Daoy (cell line): Measurements from ENCODE around the gene DNAJC13. TPM values are rescaled to one million over a fixed set of nuclear protein-coding genes. Genes with fewer than 3 reads are reported as not detected.
A peak's percentile ranks its signal among the peaks of the same experiment; 100 is the strongest.

Experiments
- DNase-seq: peaks from one replicate; pipeline ENCODE4 v3.0.0-alpha.2; 2015; ENCODE audit warnings: low read depth
- total RNA-seq: library from RNA; depleted of rRNA; stranded (reverse); fragments of >200 nt; shearing (Covaris generic); gene quantifications from 2 replicates; pipeline ENCODE4 v1.2.3, GENCODE V29; 2014

Gene DNAJC13
- total RNA-seq, 1 experiment from 2014 or later = 31.3 TPM

DNA sequence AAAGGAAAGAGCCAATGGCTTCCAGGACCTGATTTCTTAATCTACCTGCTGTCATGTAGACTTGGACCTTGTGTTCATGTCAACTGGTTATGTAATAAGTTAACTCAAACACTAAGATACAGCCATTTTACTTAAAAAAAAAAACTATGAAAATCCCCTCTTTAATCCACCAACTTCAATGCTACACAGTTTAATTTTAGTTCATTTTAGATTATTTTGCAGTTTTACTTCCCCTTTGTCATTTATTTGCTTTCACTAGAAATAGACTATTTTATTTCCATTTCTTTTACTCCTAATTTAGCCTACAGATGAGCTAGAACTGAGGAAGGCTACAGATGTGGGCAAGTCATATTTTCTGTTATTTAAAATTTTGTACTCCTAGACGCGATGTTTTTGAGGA lies 10.7 kb upstream of the DNAJC13 start:
- DNase-seq = no peak

DNA sequence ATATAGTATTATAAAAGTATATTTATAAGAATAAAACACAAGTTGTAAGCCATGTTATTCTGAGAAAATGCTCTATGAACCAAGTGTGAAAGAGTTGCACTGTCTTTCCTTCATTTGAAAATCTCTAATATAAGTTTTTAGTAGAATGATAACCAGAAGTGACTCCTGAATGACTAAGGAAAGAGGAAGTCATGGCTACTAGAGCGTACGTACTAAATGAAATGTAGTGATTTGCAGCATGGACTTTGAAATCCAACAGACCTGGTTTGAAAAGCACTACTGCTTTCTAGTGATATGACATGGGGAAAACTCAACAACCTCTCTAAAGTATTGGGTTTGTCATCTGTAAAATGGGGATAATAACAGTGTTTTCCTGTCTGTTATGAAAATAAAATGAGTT lies 10.3 kb upstream of the DNAJC13 start:
- no peak for DNase-seq

DNA sequence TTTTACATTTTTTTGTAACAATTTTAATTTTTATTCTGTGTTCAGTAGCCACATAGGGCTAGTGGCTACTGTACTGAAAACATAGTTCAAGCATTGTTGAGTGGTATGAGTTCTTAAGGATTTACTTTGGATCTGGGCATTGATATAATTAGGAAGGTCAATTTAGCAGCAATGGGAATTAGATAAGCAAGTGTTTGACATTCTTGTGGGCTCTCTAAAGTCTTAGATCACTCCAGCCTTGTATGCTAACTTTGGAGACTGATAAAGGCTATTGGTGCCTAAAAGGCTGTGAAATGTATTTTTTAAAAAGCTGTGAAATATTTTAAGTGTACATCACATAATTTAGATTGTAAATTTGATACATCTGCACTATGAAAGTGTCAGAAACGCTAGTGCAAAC lies 2.5 kb upstream of the DNAJC13 start:
- no peak for DNase-seq

DNA sequence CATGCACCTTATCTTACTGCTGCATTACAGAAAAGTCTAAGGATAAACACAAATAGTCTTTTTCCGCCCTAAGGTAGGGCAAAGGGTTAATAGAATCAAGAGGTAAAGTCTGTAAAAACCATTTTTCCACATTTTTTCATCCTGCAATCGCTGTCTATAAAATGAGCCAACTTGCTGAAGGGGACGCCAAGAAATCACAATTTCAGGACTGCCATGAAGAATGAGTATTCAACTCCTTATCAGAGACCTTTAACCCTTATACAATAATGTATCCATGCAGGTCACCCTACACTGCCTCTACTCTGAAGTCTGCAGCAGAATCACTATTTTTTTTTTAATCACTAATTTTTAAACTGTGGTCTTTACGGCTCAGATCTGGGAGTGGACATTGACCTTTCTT lies 1.1 kb upstream of the DNAJC13 start:
- no peak for DNase-seq

DNA sequence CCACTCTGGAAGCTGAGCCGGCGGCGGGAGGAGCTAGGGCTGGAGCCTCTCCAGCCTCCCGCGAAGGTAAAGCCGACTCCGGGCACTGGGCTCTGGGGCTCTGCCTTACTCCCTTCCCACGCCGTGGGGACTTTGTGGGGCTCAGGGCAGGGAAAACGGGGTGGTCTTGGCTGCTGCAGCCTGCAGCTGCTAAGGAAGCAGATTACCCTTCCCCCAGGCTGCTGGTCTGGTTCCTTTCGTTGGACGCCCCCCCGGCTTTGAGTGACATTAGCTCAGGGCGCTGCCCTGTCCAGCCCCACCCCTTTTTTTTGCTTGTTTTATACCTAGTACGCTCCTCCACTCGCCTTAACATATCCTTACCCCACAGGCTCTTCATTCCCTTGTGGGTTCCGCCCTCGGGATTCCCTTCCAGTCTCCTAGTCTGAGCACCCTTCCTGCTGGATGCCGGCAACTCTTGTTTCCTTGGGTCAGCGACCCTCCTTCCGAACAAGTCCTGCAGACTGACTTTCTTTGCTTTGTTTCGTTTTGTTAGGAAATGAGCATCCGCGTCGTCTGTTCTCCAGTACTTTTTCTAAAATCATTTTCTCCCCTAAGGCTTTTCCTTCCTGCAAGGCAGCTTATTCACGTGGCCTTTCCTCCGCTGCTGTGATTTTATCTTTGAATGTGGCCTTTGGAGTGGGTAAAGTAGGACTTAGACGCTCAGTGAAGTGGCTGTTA lies 551 bp downstream of the DNAJC13 start:
- DNase-seq = peak; percentile 78

DNA sequence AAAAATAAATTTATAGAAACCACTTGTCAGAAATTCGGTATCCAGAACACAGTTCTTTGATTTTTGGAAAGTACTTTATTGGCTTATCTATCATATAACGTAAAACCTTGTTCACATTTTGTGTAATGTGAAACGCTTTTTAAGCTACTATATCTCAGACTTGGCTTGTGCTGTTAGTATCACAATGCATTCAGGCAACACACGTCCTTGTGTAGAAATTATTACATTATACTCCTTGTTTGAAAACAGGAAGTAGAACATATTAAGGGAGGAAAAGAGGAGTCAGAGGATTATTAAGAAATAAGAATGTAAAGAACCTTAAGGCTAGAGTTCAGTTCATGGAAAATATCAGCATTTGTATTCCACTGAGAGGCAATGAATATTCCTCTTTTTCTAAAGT lies 1.6 kb downstream of the DNAJC13 start:
- no peak for DNase-seq

DNA sequence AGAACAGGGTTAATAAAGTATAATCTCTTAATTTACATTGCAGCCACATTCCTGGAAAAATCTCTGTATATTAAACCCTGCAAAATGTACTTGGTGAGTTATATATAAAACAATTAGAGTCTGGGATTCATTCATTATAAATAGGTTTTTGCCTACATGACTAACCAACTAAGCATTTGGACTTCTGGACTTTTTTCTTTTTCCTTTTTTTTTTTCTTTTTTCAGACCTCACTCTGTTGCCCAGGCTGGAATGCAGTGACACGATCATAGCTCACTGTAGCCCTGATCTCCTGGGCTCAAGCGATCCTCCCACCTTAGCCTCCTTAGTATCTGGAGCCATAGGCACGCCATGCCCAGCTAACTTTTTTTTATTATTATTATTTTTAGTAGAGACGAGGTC lies 4.5 kb downstream of the DNAJC13 start:
- no peak for DNase-seq

DNA sequence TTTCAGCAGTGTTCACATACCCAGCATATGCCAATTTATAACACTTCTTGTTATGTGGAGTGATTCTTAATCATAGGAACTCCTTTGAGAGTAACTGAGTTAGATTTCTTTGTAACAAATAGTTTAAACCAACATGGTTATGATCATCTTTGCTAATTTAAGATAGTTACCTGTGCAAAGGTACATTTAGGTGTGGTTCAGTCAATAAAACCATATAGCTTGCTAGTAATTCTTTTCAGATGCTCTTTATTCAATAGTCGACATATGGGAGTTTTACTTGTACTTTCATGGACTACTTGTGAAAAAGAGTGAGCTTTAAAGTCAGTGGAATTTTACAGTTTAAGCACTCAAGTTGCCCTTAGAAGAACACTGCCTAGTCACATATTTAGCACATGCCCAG lies 5.2 kb downstream of the DNAJC13 start:
- DNase-seq = no peak

DNA sequence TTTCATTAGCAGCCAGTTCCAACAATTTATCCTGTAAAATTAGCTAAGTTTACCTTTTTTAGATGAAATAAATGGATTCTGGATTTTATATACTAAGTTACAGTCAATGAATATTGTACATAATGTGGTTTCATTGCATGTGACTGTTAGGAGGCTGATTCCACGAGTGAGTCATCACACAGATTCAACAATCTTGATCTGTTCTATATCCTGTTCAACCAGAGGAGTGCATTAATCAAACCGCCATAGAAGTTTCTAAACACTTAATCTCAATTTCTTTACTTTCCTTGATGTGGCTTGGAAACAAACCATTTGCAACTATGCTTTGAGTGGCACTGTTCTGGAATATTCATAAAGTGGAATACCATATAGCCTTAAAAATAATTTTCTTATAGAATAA lies 15.3 kb downstream of the DNAJC13 start:
- peak; percentile 76 for DNase-seq

DNA sequence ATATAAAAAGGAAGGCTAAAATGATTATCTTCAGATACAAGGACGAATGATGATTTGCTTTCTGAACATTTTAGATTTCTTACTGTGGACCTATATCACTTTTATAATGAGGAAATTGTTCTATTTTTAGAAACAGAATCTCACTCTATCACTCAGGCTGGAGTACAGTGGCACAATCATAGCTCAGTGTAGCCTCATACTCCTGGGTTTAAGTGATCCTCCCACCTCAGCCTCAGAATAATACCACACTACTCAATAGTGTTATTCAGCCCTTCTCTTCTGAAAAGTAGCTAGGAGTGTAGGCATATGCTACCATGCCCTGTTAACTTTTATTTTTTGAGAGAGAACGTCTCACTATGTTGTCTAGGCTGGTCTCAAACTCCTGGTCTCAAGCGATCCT lies 15.8 kb downstream of the DNAJC13 start:
- DNase-seq = no peak

DNA sequence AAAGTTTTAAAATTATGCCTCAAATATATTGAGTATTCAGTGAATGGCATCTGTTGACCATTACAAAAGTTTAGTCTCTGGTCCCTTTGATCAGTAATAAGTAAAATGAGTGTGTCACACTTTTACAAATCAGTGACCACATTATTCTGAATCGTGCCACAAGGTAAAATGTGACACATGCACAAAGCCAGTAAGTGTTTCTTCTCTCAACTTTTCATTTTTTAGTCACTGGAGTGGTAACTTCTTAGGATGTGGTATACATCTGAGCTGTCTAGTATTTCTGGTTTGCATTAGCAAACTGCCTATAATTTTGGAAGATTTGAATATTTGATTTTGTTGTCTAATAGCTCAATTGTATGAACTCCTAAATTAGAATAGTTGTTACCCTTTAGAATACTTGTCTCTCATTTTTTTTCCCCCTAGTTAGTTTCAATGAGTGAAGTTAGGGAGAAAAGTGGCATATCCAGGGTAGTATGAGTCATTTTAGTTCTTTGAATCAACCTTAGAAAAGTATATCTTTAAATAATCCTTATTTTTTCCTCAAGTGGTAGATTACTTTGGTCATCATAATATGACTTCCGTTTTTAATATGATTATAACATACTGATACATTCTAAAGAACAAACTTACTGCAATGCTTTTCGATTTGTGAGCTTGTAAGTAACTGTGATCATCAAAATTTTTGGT lies 18.1 kb downstream of the DNAJC13 start:
- DNase-seq = no peak

DNA sequence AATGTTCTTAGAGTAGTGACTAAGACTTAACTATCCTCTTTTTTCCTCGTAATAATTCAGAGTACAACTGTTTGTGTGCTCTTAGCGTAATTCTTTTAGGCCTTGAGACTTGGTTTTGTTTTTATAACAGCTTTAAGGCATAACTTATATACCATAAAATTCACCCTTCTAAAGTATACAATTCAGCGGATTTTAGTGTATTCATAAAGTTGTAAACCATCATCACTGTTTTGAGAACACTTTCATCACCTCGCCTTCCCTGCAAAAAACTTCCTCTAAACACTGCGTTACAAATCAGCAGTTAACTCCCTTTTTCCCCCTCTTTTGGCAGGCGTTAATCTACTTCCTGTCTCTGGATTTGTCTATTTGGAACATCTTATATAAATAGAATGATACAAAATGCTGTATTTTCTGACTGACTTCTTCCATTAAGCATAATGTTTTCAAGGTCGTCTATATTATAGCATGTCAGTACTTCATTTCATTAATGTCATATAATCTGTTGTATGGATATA lies 18.7 kb downstream of the DNAJC13 start:
- DNase-seq = no peak

DNA sequence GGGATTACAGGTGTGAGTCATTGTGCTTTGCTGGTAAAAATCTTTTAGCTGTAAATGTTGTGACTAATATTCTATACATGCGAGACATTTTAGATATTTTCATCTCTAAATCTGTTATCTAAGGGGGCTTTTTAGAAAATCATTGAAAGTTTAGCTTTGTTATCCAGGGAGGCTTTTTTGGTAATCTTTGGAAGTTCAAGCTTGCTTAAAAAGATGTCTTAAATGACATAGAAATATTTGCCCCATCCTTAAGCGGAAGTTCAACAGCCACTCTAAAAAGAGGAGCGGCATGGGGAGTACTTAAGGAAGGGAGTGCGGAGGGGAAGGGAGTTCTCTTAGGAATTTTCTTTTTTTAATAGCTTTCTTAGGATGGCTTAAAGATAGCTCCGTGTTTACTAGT lies 26.1 kb downstream of the DNAJC13 start:
- no peak for DNase-seq

DNA sequence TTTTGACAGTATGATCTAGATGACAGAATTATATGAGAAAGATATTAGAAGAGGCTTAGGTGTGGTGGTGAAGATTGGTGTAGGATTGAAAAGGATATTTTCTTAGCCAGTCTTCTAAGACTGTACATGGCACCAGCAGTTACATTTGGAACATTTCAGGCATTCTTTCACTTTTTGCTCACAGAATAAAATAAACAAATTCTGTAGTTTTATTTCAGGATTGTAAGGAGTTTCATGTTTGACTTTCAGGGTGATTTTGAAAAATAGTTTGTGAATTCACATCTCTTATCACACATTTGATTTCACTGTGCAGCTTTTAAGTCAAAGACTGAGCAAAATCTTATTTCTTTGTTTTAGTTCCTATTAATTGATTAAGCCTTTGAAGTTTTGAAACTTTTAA lies 27.1 kb downstream of the DNAJC13 start:
- no peak for DNase-seq

DNA sequence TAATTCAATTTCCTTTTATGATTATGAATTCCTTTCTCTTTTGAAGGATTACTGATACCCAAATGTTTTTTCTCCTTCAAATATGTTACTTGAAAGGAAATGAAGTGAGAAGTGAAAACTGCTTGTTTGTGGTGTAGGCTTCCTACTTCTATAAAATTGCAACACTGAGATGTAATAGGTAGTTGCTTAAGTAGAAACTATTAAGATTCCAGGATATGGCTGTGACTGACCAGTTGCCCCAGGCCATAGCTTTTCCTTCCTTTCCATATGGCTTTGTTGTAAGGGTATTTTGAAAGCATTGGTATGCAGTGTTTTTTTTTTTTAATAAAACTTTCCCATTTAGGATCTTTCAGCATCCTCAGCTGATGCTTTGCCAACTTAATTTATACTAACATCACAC lies 28.5 kb downstream of the DNAJC13 start:
- DNase-seq = peak; percentile 17

DNA sequence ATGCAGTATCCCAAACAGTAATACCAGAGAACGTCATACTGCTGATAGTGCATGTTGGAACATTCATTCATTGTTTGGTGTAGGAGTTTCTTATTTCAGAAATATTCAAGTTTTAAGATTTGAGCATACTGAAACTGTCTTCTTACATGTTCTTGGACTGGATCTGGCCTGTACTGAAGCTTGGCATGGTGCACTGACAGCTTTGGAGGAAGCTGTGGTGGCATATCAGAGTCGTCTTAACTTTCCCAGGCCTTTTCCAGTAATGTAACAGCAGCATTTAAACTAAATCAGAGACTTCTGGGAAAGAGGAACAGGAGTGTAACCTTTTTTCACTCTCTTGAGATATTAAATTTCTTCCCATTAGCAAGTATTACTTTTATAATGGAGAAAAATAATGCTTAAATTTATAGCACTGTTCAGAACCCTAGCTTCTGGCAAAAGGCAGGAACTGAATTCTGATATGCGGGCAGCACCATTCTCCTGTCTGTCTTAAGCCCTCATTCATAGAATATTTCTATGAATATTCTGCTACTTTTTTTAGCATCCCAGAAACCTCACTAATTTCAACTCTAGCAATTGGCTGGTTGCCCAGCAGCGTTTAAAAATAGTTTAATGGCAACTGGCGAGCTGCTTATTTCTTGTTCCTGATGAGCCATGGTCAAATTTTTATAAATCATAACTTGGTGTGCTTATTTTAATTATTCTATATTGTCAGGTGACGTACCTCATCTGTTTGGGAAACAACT lies 31.1 kb downstream of the DNAJC13 start:
- DNase-seq = no peak

DNA sequence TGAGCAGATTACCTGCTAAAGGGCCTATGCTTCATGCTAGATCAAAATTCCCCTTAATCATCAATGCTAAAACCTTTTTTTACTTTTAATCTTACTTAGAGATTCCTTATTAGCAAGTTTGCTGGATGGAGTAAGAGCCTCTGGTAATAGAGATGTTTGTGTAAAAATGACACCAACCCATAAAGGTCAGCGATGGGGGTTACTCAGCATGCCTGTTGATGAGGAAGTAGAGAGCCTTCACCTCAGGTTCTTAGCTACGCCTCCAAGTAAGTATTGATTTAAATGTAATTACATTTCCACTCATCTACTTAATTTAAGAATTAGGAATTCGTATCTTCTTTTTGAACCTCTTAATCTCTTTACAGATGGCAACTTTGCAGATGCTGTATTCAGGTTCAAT lies 38.8 kb downstream of the DNAJC13 start:
- no peak for DNase-seq

DNA sequence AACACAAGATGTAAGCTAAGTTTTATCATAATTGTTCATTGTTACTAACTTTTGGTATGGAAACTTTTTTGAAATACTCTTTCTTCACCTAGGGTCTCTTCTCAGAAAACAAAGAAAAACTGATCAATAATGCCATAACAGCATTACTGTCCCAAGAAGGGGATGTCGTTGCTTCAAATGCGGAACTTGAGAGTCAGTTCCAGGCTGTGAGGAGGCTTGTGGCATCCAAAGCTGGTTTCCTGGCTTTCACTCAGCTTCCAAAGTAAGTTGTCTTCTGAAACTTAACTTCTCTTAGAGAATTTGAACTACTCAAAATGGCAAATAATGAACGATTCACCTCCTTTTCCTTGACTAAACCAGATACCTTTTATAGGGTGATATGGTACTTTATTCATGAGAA lies 39.3 kb downstream of the DNAJC13 start:
- no peak for DNase-seq

DNA sequence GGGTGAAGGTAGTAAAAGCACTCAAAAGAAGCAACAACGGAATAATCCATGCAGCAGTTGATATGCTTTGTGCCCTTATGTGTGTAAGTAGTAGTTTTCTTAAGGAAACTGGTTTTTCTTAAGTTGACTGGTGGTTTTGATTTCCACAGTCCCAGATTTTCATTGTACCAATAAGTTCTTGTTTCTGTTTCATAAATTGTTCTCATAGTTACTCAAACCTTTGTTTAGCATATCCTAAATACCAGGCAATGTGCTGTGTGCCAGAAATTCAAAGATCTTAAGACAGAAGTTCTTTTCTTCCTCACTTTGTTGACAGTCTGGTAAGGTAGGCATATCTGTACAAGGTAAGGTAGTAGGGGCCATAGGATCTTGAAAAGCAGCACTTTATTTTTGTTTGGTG lies 40.0 kb downstream of the DNAJC13 start:
- no peak for DNase-seq

DNA sequence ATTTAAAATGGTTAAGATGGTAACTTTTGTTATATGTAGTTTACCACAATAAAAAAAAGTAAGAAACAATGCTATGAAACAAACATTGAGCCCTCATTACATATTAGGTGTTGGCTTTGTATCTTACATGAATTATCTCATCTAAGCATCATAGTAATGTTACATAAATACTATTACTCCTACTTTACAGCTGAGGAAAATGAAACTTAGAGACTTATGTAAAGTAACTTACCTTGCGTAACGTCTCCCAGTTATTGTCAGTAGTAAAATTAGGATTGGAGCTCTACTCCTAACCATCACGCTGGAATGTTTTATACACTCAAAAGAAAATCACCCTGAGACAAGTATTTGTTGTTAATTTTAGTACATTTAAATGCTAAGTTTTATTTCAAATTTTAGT lies 42.2 kb downstream of the DNAJC13 start:
- DNase-seq = no peak

DNA sequence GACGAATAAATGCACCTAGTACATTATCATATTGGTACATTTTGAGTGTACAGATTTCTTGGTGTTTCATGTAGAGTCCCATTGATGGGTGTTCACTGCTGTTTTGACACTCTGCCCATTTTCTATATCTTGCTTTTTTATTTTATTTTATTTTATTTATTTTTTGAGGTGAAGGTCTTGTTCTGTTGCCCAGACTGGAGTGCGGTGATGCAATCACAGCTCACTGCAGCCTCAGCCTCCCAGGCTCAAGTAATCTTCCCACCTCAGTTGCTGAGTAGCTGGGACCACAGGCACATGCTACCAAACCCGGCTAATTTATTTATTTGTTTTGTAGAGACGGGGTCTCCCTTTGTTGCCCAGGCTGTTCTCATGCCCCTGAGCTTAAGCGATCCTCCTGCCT lies 44.2 kb downstream of the DNAJC13 start:
- no peak for DNase-seq

DNA sequence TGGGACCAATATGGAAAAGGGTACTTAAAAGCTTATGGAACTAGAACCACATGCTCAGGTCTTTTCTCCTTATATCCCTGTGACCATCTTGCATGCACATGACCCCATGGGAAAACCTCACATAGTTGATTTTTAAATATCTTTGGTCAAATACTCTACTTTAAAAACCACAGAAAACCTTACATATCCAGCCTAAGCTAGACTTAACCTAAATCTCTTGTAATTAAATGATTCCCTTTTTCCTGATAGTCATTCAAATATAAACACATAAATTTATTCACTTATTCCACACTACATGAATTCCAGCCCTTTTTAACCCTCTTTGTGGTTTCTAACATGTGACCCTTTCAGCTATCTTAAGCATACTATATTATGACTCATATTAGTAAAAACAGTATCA lies 46.8 kb downstream of the DNAJC13 start:
- DNase-seq = no peak

DNA sequence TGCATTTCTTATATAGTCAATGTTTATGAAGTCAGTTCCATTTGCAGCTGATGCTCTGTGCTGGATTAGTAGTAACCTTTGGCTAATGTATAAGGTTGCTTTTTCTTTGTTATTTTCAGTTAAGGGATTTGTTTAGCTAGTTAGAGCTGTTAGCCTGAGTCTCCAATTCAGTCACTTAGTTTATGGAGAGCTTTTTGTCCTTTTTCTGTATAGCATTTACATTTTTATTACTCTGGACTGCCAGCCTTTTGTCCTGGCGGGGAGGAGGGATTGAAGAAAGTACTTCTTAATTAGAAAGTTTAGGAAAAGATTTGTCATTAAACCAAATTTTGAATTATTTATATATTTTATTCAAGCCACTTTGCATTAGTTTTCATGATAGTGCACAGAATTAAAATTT lies 52.0 kb downstream of the DNAJC13 start:
- no peak for DNase-seq
